NCI-H146 treated with DMSO at 0.1 percent for 48 hours (cell line): ENCODE measurements around the gene MMP17.
A peak's percentile ranks its signal among the peaks of the same experiment; 100 is the strongest.
"Not testable (repeated sequence)": the region's sequence is repeated elsewhere in the genome, so short reads cannot be mapped to it uniquely, and the experiment has no call there.

Source experiments
- DNase-seq: peaks from one replicate; lab custom pipeline; 2025; ENCODE audit not compliant: unreplicated experiment; lab: John Stamatoyannopoulos, UW

The MMP17 gene

DNA sequence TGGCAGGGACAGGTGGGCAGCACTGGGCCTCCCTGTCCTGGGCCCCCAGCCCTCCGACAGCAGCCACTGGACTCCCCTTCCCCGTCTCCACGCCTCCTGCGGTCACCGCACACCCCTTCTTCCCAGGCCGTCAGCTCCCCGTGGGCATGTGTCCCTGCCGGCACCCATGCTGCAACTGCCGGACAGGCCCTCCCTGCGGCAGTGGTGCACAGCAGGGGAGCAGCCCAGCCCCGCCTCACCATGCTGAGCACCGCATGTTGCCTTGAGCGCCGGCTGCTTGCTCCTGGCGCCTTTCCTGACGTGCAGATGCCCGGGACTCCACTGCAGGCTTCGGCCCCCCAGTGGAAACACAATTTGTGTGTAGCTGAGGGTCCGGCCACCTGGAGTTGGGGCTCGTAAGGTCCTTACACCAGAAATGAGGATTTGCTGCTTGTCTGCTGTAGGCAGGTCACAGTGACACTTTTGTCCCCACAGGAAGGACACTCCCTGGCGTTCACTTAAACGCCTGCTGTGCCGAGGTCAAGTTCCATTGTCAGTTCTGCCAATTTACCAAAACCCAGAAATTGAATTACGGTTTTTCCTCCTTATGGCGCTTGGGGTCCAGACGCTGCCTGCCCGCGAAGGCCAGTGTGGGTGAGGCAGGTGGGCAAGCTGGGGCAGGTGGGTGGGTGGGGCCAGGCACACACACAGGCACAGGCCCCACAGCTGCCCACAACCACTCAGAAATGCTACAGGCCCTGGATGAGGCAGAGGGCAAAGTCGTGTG is 28.2 kb upstream of the MMP17 start:
- DNase-seq = peak; percentile 25

DNA sequence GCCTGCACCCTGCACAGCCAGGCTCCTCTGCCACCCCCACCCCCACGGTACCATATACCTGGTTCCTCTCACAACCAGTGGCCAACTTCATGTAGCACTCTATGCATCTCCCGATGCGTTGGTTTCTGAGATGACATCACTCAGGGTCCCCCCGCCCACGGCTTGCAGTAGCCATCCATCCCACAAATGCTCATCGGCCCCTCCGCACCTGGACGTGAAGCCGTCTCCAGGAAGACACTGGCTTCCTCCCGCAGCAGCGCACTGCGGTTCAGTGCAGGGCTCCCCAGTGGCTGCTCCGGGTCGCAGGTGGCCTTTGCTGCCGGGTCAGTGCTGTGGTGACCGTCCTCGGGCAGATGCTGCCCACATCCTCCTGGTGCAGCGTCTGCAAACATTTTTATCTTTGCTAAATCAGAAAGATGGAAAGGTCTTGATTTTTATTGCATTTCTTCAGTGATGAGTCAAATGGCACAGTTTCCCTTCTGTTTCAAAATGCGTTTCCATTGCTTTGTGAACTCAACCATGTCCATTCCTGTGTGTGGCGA is 27.5 kb upstream of the MMP17 start:
- DNase-seq = no peak

DNA sequence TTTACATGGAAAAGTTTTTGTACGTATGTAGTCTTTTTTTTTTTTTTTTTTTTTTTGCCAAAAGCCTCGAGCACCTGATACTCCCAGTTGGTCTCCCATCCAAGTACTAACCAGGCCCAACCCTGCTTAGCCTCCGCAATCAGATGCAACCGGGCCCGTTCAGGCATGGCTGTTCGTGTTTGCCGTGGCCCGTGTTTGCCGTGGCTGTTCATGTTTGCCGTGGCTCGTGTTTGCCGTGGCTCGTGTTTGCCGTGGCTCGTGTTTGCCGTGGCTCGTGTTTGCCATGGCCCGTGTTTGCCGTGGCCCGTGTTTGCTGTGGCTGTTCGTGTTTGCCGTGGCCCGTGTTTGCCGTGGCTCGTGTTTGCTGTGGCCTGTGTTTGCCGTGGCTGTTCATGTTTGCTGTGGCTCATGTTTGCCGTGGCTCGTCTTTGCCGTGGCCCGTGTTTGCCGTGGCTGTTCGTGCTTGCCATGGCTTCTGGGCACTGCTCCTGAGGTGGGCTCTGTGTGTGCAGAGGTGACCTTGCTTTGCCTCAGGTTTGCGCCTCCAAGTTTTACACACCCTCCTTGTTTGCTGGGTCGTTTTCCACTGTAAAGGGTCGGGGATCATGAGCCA is 26.8 kb upstream of the MMP17 start:
- DNase-seq = no peak

DNA sequence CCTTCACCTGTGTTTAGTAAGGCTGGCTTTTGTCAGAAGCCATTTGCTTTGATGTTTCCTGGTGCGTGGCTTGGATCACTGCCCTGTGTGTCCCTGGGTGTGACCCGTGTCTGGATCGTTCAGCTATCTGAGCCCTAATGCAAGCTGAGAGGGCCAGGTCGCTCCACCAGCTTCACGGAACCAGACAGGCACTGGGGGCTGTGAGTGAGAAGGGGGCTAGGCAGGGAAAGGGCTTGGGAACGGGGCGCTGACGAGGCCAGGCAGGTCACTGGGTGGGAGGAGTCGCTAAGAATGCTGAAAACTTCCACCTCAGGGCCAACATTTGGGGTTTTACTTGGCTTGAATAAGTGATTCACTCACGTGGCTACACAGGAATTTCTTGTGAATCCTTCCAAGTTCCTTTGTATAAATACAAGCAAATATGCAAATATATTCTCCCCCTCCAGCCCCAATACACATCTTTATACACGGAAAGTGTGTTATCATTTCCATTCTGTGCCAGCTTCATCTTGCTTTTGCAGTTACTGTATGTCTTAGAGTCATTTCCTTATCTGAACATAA is 24.2 kb upstream of the MMP17 start:
- no peak for DNase-seq

DNA sequence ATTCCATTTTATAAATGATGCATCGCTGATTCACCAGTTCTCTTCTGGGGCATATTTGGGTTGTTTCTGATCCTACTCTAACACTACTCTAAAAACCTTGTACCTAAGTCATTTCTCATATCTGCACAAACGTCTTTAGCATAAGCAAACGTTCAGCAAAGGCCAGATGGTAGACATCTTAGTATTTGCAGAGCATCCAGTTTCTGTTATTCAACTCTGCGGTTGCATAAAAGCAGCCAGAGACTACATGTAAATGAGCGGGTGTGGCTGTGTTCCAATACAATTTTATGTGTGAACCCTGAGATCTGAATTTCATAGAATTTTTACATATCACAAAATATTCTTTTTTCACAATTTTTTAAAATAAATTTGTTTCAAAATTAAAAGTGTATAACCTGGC is 22.8 kb upstream of the MMP17 start:
- DNase-seq = no peak

DNA sequence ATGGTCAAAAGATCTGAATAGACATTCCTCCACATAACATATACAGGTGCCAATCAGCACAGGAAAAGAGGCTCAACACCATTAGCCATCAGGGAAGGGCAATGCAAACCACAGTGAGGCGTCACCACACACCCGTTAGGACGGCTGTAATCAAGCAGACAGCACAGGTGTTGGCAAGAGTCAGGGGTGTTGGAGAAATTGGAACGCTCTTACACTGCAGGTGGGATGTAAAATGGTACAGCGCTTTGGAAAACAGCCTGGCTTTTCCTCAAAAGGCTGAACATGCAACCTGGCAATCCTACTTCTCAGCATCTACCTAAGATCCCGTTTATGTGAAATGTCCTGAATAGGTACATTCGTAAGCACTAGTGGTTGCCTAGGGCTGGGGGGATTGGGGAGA is 21.5 kb upstream of the MMP17 start:
- DNase-seq = no peak

DNA sequence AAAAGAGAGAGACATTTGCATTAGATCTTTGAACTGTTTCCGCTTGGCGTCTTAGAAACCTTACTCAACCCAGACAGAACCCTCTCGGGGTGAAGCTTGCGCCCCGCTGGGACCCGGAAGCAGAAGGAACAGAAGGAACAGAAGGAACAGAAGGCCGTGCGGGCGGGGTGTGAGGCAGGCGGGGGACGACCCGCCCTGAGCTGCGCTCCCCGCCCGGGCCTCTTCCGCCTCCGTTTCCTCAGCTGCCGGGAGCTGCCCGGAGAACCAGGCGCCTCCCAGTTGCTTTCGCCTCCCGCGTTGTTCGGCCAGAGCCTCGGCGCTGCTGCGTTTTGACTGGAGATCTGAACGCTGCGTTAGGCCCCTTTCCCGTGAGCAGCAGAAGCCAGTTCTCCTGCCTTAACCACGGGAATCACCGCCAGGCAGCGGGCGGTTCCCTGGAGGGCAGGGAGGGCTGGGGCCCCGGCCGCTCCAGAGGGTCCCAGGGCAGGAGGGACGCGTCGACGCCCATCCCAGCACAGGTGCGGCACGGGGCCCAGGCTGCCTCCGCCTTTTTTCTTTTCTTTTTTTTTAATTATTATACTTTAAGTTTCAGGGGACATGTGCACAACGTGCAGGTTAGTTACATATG is 19.3 kb upstream of the MMP17 start:
- DNase-seq = no peak

DNA sequence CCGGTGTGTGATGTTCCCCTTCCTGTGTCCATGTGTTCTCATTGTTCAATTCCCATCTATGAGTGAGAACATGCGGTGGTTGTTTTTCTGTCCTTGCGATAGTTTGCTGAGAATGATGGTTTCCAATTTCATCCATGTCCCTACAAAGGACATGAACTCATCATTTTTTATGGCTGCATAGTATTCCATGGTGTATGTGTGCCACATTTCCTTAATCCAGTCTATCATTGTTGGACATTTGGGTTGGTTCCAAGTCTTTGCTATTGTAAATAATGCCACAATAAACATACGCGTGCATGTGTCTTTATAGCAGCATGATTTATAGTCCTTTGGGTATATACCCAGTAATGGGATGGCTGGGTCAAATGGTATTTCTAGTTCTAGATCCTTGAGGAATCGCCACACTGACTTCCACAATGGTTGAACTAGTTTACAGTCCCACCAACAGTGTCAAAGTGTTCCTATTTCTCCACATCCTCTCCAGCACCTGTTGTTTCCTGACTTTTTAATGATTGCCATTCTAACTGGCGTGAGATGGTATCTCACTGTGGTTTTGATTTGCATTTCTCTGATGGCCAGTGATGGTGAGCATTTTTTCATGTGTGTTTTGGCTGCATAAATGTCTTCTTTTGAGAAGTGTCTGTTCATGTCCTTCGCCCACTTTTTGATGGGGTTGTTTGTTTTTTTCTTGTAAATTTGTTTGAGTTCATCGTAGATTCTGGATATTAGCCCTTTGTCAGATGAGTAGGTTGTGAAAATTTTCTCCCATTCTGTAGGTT is 18.5 kb upstream of the MMP17 start:
- DNase-seq = not testable (repeated sequence)

DNA sequence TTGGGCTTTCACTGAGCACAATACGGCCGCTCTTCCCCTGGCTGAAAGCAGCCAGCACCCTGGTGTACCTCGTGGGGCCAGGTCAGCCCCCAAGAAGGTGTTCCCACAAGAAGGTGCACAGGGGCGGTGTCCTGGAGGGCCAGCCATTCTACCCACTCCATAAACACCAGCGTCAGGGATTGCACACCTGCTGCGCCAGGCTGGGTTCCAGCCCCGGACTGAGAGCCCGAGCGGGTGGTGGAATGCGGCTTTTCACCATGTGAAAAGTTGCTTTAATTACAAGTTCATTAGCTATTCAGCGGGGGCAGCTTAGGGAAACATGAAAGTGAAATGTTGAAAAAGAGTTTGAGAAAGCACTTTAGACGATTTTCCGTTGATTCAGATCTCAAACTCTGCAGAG is 17.5 kb upstream of the MMP17 start:
- DNase-seq = no peak

DNA sequence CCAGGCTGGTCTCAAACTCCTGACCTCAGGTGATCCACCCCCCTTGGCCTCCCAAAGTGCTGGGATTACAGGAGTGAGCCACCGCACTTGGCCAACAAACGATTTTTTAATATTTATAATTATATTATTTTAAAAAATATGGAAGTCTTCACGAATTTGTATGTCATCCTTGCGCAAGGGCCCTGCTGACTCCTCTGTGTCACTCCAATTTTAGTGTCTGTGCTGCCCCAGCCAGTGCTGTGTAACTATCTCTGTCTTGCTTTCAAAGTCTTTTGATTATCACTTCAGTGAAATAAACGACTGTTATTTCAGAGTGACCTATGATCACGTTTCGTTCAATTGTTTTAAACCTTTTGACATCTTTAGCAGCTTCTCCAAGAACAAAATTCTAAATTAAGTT is 13.1 kb upstream of the MMP17 start:
- DNase-seq = no peak

DNA sequence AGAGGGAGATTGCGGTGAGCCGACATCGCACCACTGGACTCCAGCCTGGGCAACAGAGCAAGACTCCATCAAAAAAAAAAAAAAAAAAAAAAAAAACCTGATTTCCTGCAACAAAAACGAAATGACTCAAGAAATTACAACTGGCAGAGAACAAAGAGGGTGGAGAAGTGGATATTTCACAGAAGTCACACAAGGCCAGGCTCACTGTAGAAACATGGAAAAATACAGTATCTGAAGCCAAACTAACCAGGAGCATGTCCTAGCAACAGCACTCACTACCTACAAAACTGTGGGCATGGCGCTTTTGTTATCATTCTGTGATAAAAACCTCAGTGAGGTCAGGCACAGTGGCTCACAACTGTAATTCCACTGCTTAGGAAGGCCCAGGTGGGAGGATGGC is 11.7 kb upstream of the MMP17 start:
- DNase-seq = no peak

DNA sequence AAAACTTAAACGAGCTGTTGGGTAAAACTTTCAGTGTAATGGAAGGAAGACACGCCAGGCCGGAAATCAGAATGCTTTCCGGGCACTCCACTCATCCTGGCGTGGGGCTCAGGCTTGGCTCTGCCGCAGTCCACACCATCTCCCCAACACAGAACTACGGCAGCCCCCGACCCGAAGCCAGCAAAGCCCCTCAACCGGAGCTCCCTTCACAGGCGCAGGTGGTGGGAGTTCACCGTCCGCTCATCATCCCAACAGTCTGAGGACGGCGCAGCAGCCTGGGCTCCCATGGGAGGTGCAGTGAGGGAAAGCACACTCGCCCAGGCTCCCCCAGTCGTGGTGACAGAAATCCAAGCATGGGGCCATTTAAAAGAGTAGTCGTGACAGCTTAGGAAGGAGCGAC is 11.0 kb upstream of the MMP17 start:
- no peak for DNase-seq

DNA sequence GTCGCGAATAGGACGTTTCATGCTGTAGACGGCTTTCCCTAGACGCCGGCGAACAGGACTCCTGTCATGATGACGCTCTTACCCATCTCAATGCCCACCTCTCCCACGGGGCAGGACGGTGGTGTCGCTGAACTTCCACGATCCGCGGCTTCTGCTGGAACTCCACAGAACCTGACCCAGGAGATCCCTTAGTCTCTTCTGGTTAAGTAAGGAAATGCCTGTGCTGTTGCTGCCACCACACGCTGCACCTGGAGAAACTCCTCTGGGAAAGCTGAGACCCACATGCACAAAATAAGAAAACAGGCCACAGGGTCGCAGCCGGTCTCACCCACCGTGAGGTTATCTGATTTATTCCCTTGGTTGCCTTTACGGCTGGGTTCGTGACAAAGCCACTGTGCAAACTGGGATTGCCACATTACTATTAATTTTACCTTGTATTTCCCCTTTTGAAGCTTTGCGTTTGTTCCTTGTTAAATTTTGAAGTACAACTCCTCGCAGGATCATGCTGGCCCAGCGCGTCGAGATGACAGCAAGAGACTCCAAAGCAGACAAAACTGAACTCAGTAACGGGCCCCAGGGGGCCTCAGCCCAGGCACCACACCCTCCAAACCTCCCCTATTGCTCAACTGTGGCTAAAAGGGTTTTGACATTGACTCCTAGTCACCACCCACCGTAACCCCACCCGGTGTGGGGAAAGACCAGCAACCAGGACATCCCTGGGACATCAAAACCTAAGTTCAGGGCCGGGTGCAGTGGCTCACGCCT is 9.2 kb upstream of the MMP17 start:
- no peak for DNase-seq

DNA sequence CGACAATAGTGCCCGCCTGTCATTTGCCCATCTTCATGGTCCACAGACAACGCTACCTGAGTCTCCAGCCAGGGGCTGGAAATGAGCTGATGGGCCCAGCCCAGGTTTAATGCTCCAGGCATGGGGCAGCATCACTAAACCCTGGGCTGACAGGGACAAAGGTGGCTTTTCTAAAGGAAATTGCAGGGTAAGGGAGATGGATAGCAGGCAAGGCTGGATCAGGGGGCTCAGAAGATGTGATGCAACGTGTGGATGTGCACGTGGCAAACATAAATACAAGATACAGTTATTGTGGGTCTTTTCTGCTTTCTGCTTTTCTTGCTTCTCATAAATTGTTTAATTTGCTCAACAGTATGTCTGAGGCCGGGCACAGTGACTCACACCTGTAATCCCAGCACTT is 3.7 kb upstream of the MMP17 start:
- no peak for DNase-seq

DNA sequence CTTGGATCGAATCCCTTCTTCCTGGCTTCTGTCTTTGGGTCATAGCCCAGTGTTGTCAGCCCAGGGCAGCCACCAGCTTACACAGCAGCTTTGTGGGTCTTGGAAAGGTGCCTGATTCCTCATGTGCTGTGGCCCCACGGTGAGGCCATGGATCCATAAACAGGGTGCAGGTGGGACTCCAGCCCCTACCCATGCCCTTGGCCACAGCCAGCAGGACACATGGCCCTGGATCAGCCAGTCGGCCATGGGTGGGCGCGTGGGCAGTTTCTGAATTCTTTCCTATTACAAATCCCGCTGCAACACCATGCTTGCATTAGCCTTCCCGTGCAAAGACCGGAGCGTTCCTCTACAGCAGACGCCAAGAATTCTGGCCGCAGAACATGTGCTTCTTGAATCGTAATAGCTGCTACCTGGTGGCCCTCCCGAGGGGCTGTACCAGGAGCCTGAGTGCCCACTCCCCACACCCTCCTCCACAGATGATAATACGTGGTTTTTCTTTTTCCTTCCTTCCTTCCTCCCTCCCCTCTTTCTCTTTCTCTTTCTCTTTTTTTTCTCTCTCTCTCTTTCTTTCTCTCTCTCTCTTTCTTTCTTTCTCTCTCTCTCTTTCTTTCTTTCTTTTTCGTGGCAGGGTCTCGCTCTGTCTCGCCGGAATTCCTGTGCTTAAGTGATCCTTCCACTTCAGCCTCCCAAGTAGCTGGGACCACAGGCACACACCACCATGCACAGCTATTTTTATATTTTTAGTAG is 2.9 kb upstream of the MMP17 start:
- DNase-seq = no peak

DNA sequence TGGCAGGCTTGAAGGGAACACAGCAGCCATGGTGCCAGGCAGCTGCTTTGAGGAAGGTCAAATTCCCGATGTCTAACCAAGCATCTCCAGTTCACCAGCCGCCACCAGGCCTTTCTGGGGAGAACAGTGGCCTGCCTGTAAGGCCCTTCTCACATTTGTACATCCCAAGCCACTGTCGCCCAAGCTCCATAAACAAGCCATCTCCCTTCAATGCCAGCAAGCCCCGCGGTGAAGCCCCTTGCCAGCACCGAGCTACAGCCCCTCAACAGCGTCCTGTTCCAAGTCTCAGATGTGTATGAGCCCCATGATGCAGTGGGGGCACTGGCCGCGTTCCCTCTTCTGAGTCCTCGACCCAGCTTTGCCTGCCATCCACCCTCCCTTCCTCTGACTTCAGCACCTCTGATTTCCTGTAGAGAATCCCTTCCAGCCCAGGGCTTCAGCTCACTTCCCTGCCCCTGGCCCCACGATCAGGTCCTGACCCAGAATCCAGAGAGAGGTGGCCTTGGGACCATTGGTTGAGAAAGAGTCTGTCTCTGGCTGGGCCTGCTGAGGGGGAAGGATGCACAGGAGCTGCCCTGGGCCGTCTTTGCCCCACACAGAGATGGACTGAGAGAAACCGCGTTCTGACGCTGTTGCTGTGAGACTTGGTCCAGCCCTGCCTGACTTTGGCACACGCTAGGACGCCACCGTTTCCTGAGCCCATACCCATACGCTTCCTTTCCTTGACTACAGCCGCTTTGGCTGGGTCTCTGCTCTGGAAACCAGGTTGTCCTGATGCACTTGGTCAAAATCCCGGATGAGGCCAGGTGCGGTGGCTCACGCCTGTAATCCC is 1.9 kb upstream of the MMP17 start:
- no peak for DNase-seq

DNA sequence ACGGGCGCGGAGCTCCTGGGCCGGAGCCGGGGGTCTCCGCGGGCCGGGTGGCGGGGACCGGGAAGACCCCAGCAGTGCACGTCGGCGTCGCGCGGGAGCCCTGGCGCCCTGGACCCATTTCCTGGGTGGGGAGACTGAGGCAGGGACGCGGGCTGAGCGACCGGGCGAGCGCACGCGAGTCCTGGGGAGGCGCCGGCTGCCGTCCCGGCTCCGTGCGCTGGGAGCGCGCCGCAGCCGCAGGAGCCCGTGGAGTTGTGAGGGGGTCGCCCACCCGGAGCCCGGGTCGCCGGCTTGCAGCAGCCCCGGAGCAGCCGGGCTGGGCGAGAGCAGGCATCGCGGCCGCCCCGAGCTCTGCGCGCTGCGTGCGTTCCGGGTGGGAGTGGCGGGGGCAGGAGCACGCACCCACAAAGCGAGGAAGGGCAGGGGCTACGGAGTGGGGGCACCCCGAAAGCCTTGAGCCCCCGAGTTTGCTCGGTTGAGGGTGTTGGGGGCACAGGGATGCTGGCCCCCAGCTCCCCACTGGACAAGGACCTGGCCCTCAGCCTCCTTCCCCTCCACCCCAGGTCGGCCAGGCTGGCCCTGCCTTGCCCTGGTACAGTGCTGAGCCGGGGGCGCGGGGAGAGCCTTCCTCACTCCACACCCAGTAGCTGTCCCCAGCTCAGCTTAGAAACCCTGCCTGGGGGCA is 620 bp downstream of the MMP17 start:
- DNase-seq = no peak

DNA sequence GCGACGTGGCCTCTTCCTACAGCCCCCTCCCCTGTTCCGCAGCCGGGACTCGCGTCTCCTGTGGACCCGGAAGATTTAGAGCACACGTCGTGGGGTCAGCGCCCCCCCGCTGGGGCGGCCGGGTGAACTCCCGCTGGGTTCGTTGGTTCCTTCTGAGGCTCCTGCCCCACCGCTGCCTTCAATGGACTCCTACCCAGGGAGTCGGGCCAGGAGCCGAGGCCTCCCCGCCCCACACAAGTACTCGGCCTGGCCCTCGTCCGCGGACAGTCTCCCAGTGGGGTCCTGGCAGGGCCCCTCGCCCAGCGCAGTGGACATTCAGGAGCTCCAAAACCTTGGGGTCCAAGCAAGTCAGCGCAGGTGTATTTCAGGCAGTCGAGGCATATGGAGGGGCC is 1.2 kb downstream of the MMP17 start:
- no peak for DNase-seq
